Body of pancreas (tissue), 4 donors: ENCODE results near the gene GFRA1. TPM values are rescaled to one million over a fixed set of nuclear protein-coding genes. Genes with fewer than 3 reads are reported as not detected.

ENCODE experiments used
- ATAC-seq: fragments of 150-250 bp; one replicate; pipeline ENCODE4 v1.9.1; 2016
- DNase-seq, 4 donors: peaks; one replicate each; pipeline ENCODE4 v3.0.0-alpha.2; 2019
- H3K27ac ChIP-seq, 4 donors: fragments of 200-600 bp; sonication (generic); 1 replicate in 3 of 4; 2 replicates in 1 of 4; pipeline versions ENCODE4 v1.5.1 to v1.6.1; 2016 to 2019; ENCODE audit warnings: mild to moderate bottlenecking in 1 of 4, mixed read lengths in 1 of 4, moderate library complexity in 1 of 4
- H3K27me3 ChIP-seq, 2 donors: fragments of 200-600 bp; sonication (generic); one replicate each; pipeline ENCODE4 v1.6.0; 2016; ENCODE audit warnings: mild to moderate bottlenecking in 1 of 2
- H3K36me3 ChIP-seq, 2 donors: fragments of 200-600 bp; sonication (generic); replicated peaks in 1 of 2; 2 replicates each; pipeline ENCODE4 v1.5.1; 2016; ENCODE audit warnings: low read depth in 2 of 2; ENCODE audit not compliant: insufficient read depth in 1 of 2
- H3K4me1 ChIP-seq: fragments of 200-600 bp; sonication (generic); one replicate; pipeline ENCODE4 v1.6.0; 2016
- H3K4me3 ChIP-seq, 2 donors: fragments of 200-600 bp; sonication (generic); 1 replicate in 1 of 2; 2 replicates in 1 of 2; pipeline ENCODE4 v1.5.1; 2016 to 2019
- H3K9me3 ChIP-seq, 3 donors: fragments of 200-600 bp; sonication (generic); 1 replicate in 2 of 3; 2 replicates in 1 of 3; pipeline ENCODE4 v1.5.1; 2016
- POLR2A ChIP-seq, 3 donors: fragments of 450-650 bp; IDR thresholded peaks; one replicate each; pipeline ENCODE4 v1.6.1; 2016; ENCODE audit warnings: antibody characterized with exemption in 3 of 3, mild to moderate bottlenecking in 2 of 3
- WGBS, 2 donors: methylation state at CpG; one replicate each; pipeline ENCODE4 v1.1.5; 2017; 5-methylcytosine and 5-hydroxymethylcytosine counted together
- intact Hi-C: fragments of 100-400 bp; cut with DNase I; formaldehyde crosslinking; loops from one replicate; pipeline ENCODE4 v1.15.1; 2023
- total RNA-seq, 2 donors: library from RNA; depleted of rRNA; stranded (reverse); fragments of >200 nt; gene quantifications; one replicate each; pipeline ENCODE4 v1.1.0, GENCODE V29; 2016
- TF ChIP-seq, protein P1 (sequence below), 7 experiments: fragments of 450-650 bp in 4 of 7; fragments of 200-600 bp in 3 of 7; sonication (generic) in 3 of 7; IDR thresholded peaks; one replicate each; pipeline ENCODE4 v1.5.1; 2016 to 2019; ENCODE audit warnings: antibody characterized with exemption in 7 of 7

The GFRA1 gene
- total RNA-seq, 2 donors from 2014 or later, result 4.2 to 6.9 TPM

DNA sequence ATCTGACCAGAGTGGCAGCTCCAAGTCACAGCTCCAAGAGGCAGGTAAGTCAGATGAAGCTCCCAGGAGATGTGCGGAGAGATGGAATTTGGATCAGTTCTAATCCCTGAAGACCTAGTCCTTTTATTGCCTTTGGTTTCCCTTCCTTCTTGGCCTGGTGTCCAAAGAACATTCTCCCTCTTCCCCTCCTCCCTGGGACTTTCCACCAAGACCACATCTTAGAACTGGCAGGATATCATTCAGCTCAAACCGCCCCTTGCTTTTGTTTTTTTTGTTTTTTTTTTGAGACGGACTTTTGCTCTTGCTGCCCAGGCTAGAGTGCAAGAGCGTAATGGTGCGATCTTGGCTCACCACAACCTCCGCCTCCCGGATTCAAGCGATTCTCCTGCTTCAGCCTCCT, 190.8 kb downstream of the GFRA1 start:
- Histone ChIP-seq H3K36me3 (no peaks in the 10 kb centered on the region), H3K27ac (no peak overlapping the region), H3K4me1 (peaks cover 6% of the 10 kb centered on the region), H3K27me3 (no peaks in the 10 kb centered on the region), H3K4me3 (no peak overlapping the region), H3K9me3 (no peaks in the 10 kb centered on the region)
- intact Hi-C loops, result no loop called here
- ATAC-seq, result no peak
- DNase-seq, result no peak
- TF ChIP-seq POLR2A (IDR thresholded peaks at IDR 0.05), result no peak
- 88 to 90% methylated on average over 8 of the region's 8 CpGs for WGBS, 2 donors

DNA sequence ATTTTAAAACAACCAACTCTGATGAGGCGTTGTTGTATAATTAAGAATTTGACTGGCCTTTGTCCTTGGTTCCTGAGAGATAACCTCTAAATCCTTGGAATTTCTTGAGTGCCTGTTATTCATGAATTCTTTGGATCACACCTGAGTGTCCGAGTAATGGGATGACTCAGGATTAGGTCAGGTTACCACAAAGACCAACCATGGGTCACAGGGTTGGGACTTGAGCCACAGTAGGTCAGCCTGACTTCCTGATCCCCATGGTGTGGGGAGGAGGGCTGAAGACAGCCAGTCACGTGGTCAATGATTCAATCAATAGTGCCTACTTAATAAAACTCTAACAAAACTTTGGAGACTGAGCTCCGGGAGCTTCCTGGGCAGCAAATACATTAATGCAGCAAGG, 192.5 kb downstream of the GFRA1 start:
- intact Hi-C loops, result no loop called here
- DNase-seq (no peak), ATAC-seq (no peak)
- 63% methylated on average over 4 of the region's 4 CpGs for WGBS, 2 donors
- H3K27me3 ChIP-seq, result no peaks in the 10 kb centered on the region
- no peaks in the 10 kb centered on the region for H3K36me3 ChIP-seq
- no peaks in the 10 kb centered on the region for H3K9me3 ChIP-seq
- TF ChIP-seq, protein P1, sequence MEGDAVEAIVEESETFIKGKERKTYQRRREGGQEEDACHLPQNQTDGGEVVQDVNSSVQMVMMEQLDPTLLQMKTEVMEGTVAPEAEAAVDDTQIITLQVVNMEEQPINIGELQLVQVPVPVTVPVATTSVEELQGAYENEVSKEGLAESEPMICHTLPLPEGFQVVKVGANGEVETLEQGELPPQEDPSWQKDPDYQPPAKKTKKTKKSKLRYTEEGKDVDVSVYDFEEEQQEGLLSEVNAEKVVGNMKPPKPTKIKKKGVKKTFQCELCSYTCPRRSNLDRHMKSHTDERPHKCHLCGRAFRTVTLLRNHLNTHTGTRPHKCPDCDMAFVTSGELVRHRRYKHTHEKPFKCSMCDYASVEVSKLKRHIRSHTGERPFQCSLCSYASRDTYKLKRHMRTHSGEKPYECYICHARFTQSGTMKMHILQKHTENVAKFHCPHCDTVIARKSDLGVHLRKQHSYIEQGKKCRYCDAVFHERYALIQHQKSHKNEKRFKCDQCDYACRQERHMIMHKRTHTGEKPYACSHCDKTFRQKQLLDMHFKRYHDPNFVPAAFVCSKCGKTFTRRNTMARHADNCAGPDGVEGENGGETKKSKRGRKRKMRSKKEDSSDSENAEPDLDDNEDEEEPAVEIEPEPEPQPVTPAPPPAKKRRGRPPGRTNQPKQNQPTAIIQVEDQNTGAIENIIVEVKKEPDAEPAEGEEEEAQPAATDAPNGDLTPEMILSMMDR (IDR thresholded peaks at IDR 0.05), result no peak
- TF ChIP-seq POLR2A (IDR thresholded peaks at IDR 0.05), result no peak
- H3K4me1 ChIP-seq, result peaks cover 6% of the 10 kb centered on the region
- H3K27ac ChIP-seq, result no peak overlapping the region
- H3K4me3 ChIP-seq, result no peak overlapping the region

DNA sequence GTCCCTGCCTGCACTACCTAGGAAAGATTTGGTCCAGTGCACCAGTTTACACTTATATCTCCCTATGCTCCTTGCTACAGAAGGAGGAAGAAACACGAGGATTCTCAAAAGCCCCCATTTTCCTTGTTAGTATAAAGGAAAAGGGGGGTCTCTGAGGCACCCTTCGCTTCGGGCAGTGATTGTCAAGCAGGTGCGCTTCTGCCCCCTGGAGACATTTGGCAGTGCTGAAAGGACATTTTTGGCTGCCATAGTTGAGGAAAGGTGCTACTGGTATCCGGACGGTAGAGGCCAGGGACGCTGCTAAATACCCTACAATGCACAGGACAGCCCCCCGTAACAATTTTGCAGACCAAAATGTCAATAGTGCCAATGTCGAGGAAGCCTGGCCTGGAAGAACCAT, 193.7 kb downstream of the GFRA1 start:
- no peak for TF ChIP-seq POLR2A (IDR thresholded peaks at IDR 0.05)
- TF ChIP-seq, protein P1 (IDR thresholded peaks at IDR 0.05), result no peak
- intact Hi-C loops, result no loop called here
- H3K4me1 ChIP-seq, result peaks cover 6% of the 10 kb centered on the region
- H3K4me3 ChIP-seq, result no peak overlapping the region
- H3K36me3 ChIP-seq, result no peaks in the 10 kb centered on the region
- no peak for DNase-seq
- 82 to 87% methylated on average over 9 of the region's 9 CpGs for WGBS, 2 donors
- no peak for ATAC-seq
- H3K27me3 ChIP-seq, result no peaks in the 10 kb centered on the region
- H3K27ac ChIP-seq, result no peak overlapping the region
- no peaks in the 10 kb centered on the region for H3K9me3 ChIP-seq

DNA sequence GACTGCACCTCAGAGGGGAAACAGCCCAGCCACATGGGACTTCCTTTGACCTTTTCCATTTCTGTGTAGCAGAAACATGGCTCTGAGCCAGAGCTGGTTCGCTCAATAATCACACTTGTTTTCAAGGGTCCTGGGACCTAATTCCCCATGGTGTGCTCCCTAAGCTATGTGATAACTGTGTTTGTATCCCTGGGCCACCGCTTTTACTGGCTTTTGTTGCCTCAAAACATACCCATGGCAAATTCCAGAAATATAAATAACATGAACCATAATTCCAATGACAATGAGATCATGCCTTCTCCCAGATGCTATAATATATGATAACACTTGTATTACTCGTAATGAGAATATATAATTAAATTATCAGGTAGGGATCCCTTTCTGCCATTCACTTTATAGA, 196.4 kb downstream of the GFRA1 start:
- no peak for DNase-seq
- no peaks in the 10 kb centered on the region for H3K4me1 ChIP-seq
- WGBS, 2 donors, result 76 to 87% methylated on average over 3 of the region's 3 CpGs
- no peaks in the 10 kb centered on the region for H3K36me3 ChIP-seq
- H3K9me3 ChIP-seq, result no peaks in the 10 kb centered on the region
- H3K27ac ChIP-seq, result no peak overlapping the region
- TF ChIP-seq POLR2A (IDR thresholded peaks at IDR 0.05), result no peak
- TF ChIP-seq, protein P1 (IDR thresholded peaks at IDR 0.05), result no peak
- no peak for ATAC-seq
- H3K27me3 ChIP-seq, result no peaks in the 10 kb centered on the region
- H3K4me3 ChIP-seq, result no peak overlapping the region
- intact Hi-C loops, result no loop called here

DNA sequence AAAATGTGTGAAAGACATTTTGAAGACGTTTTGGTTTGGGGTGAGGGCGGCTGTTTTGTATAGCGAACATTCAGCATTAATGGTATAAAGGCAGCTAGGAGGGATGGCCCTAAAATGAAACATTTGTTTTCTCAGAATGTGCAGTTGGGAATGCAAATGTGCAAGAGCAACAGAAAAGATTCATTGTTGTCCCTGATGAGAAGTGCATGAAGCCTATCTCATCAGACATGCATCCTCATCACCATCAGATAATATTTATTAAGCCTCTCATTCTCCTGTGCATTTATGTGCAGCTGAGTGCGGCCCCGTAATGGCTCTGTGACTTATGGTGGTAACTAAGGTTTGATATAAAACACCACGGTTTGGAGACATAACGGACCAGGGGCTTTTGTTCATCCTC, 199.5 kb downstream of the GFRA1 start:
- no peak overlapping the region for H3K4me3 ChIP-seq
- no peak for DNase-seq
- H3K27ac ChIP-seq, result no peak overlapping the region
- H3K9me3 ChIP-seq, result no peaks in the 10 kb centered on the region
- WGBS, 2 donors, result 81% methylated on average over 7 of the region's 7 CpGs
- peaks cover 3% of the 10 kb centered on the region for H3K4me1 ChIP-seq
- intact Hi-C loops, result no loop called here
- H3K36me3 ChIP-seq, result no peaks in the 10 kb centered on the region
- no peak for ATAC-seq
- no peaks in the 10 kb centered on the region for H3K27me3 ChIP-seq
- TF ChIP-seq POLR2A (IDR thresholded peaks at IDR 0.05), result no peak
- TF ChIP-seq, protein P1 (IDR thresholded peaks at IDR 0.05), result no peak
